Ecto neural progenitor cell (in vitro differentiated cells): ENCODE results near the gene IGLON5.

ENCODE experiments used
- DNase-seq: peaks from one replicate; pipeline ENCODE4 v3.0.0-alpha.2; 2018; ENCODE audit warnings: low spot score

Gene IGLON5

GRCh38 chr19:51317968-51318367, 6.5 kb downstream of the IGLON5 start:
- DNase-seq: no peak

- no peak for DNase-seq
These were observed 7.5 kb downstream of the IGLON5 start for GRCh38 chr19:51318687-51319648.

- no peak for DNase-seq
These were observed 8.3 kb downstream of the IGLON5 start for GRCh38 chr19:51319649-51320279.

- DNase-seq: no peak
These were observed 8.8 kb downstream of the IGLON5 start for GRCh38 chr19:51320280-51320657.

GRCh38 chr19:51321799-51322198, 10.4 kb downstream of the IGLON5 start:
- no peak for DNase-seq

- DNase-seq: no peak
These were observed 12.2 kb downstream of the IGLON5 start for GRCh38 chr19:51323481-51324166.

- no peak for DNase-seq
These were observed 12.7 kb downstream of the IGLON5 start for GRCh38 chr19:51324167-51324481.

- DNase-seq: no peak
These were observed 13.9 kb downstream of the IGLON5 start for GRCh38 chr19:51325161-51325976.

GRCh38 chr19:51326216-51327065, 15.0 kb downstream of the IGLON5 start:
- DNase-seq: no peak

- DNase-seq: peak; percentile 86
These were observed 15.9 kb downstream of the IGLON5 start for GRCh38 chr19:51327066-51328001.

GRCh38 chr19:51329411-51329810, 18.0 kb downstream of the IGLON5 start:
- no peak for DNase-seq

- no peak for DNase-seq
These were observed 18.9 kb downstream of the IGLON5 start for GRCh38 chr19:51330366-51330765.

GRCh38 chr19:51331193-51331592, 19.7 kb downstream of the IGLON5 start:
- no peak for DNase-seq

- no peak for DNase-seq
These were observed 20.3 kb downstream of the IGLON5 start for GRCh38 chr19:51331716-51332115.

- peak; percentile 43 for DNase-seq
These were observed 22.5 kb downstream of the IGLON5 start for GRCh38 chr19:51333836-51334460.

- peak; percentile 36 for DNase-seq
These were observed 25.9 kb downstream of the IGLON5 start for GRCh38 chr19:51337141-51337860.

- peak; percentile 46 for DNase-seq
These were observed 26.6 kb downstream of the IGLON5 start for GRCh38 chr19:51337861-51338562.
